HCT116 (cell line): ENCODE measurements around the gene CCDC57. TPM values are rescaled to one million over a fixed set of nuclear protein-coding genes. Genes with fewer than 3 reads are reported as not detected.

Source experiments
- ATAC-seq: fragments of 200-7000 bp; cut with Tn5 transposase; 2 replicates; pipeline ENCODE4 v1.9.1; 2020; ENCODE audit warnings: mild to moderate bottlenecking, moderate library complexity
- BruUV-seq: library from RNA; stranded (reverse); fragments of 400-500 nt; replicated peaks from 2 replicates; lab custom pipeline; 2021; lab: Mats Ljungman, UMichigan
- CTCF ChIA-PET: fragments of 300-600 bp; sonication (Branson Sonifier 250); formaldehyde crosslinking; loops from one replicate; lab custom pipeline; 2021; ENCODE audit warnings: antibody characterized with exemption; lab: Charles Lee
- POLR2A ChIA-PET: fragments of 300-600, 350-600 bp; sonication (Branson Sonifier 250); formaldehyde crosslinking; loops from one replicate; lab custom pipeline; 2021; ENCODE audit warnings: antibody characterized with exemption; lab: Charles Lee
- RAD21 ChIA-PET, 2 experiments: fragments of 300-600 bp; sonication (Branson Sonifier 250); formaldehyde crosslinking; loops; one replicate each; lab custom pipeline; 2023; ENCODE audit warnings: low total read pairs in 2 of 2; ENCODE audit not compliant: uncharacterized antibody in 2 of 2, unreplicated experiment in 2 of 2, low non-redundant PET in 1 of 2; lab: Charles Lee
- DNase-seq: peaks from one replicate; pipeline ENCODE4 v3.0.0-alpha.2; 2010; ENCODE audit warnings: low read depth, low spot score
- H2AFZ ChIP-seq: fragments of 200-600 bp; shearing (Covaris generic), sonication (generic); 2 replicates; pipeline ENCODE4 v1.6.1; 2017; ENCODE audit warnings: low read depth, mixed run types, mixed read lengths, antibody characterized with exemption, low read length; ENCODE audit not compliant: poor library complexity, severe bottlenecking
- H3K27ac ChIP-seq: 2 replicates; pipeline ENCODE4 v1.5.1; 2012; ENCODE audit warnings: low read depth, low read length
- H3K27me3 ChIP-seq: fragments of 200-600 bp; sonication (generic); 2 replicates; pipeline ENCODE4 v1.6.1; 2016; ENCODE audit warnings: mixed run types, low read length, mixed read lengths; ENCODE audit not compliant: insufficient read depth
- H3K36me3 ChIP-seq, 2 experiments: fragments of 200-500 bp in 1 of 2; fragments of 200-600 bp in 1 of 2; sonication (Bioruptor generic) in 1 of 2; sonication (generic) in 1 of 2; 2 replicates each; pipeline versions ENCODE4 v1.5.1 to v1.6.1; 2014 to 2016; ENCODE audit warnings: low read length in 2 of 2, inconsistent platforms in 1 of 2, mixed read lengths in 1 of 2, mixed run types in 1 of 2; ENCODE audit not compliant: insufficient read depth in 2 of 2, control insufficient read depth in 1 of 2
- H3K4me1 ChIP-seq, 2 experiments: fragments of 200-600 bp in 1 of 2; sonication (generic) in 1 of 2; 2 replicates each; pipeline versions ENCODE4 v1.5.1 to v1.6.1; 2012 to 2017; ENCODE audit warnings: low read length in 2 of 2, inconsistent platforms in 1 of 2, mild to moderate bottlenecking in 1 of 2, mixed read lengths in 1 of 2, mixed run types in 1 of 2, moderate library complexity in 1 of 2; ENCODE audit not compliant: insufficient read depth in 2 of 2, control insufficient read depth in 1 of 2
- H3K4me2 ChIP-seq: fragments of 200-600 bp; sonication (generic); 2 replicates; pipeline ENCODE4 v1.6.1; 2017; ENCODE audit warnings: mixed run types, low read length, mixed read lengths
- H3K4me3 ChIP-seq, 2 experiments: fragments of 200-600 bp in 1 of 2; sonication (generic) in 1 of 2; replicated peaks in 1 of 2; 2 replicates each; pipeline ENCODE4 v1.5.1; 2011 to 2016; ENCODE audit warnings: low read length in 2 of 2, control low read depth in 1 of 2, low read depth in 1 of 2, mild to moderate bottlenecking in 1 of 2, mixed read lengths in 1 of 2, mixed run types in 1 of 2
- H3K79me2 ChIP-seq: fragments of 200-600 bp; sonication (generic); 2 replicates; pipeline ENCODE4 v1.6.1; 2017; ENCODE audit warnings: mild to moderate bottlenecking, mixed run types, low read length, moderate library complexity, mixed read lengths; ENCODE audit not compliant: insufficient read depth
- H3K9ac ChIP-seq: fragments of 200-600 bp; sonication (generic); 2 replicates; pipeline ENCODE4 v1.6.1; 2016; ENCODE audit warnings: low read length, mixed read lengths
- H3K9me2 ChIP-seq: fragments of 200-600 bp; sonication (generic), shearing (Covaris generic); 2 replicates; pipeline ENCODE4 v1.6.1; 2017; ENCODE audit warnings: mixed run types, mild to moderate bottlenecking, moderate library complexity; ENCODE audit not compliant: insufficient read depth
- H3K9me3 ChIP-seq, 2 experiments: fragments of 200-500 bp in 1 of 2; fragments of 200-600 bp in 1 of 2; sonication (Bioruptor generic) in 1 of 2; sonication (generic) in 1 of 2; 2 replicates each; pipeline ENCODE4 v1.6.1; 2014 to 2017; ENCODE audit warnings: low read length in 2 of 2, mixed read lengths in 2 of 2, inconsistent platforms in 1 of 2, low read depth in 1 of 2, mild to moderate bottlenecking in 1 of 2, mixed run types in 1 of 2, moderate library complexity in 1 of 2; ENCODE audit not compliant: control insufficient read depth in 1 of 2, insufficient read depth in 1 of 2
- H4K20me1 ChIP-seq: fragments of 200-600 bp; sonication (generic), shearing (Covaris generic); 2 replicates; pipeline ENCODE4 v1.6.1; 2017; ENCODE audit warnings: mixed run types, mild to moderate bottlenecking, moderate library complexity; ENCODE audit not compliant: insufficient read depth
- CEBPB ChIP-seq: IDR thresholded peaks from 2 replicates; pipeline ENCODE4 v1.6.1; 2012; ENCODE audit warnings: low read depth
- CTCF ChIP-seq, 3 experiments: fragments of 200-600 bp in 1 of 3; sonication (generic) in 1 of 3; IDR thresholded peaks in 2 of 3; conservative IDR thresholded peaks in 1 of 3; 2 replicates each; pipeline ENCODE4 v1.5.1; 2012 to 2017; ENCODE audit warnings: low read depth in 2 of 3, low read length in 2 of 3, antibody characterized with exemption in 1 of 3, borderline replicate concordance in 1 of 3, control low read depth in 1 of 3, mild to moderate bottlenecking in 1 of 3, mixed read lengths in 1 of 3, mixed run types in 1 of 3, moderate library complexity in 1 of 3; ENCODE audit not compliant: insufficient read depth in 1 of 3
- EGR1 ChIP-seq: IDR thresholded peaks from 2 replicates; pipeline ENCODE4 v1.6.1; 2012; ENCODE audit warnings: low read depth
- EZH2phosphoT487 ChIP-seq: fragments of 200-600 bp; IDR thresholded peaks from 2 replicates; pipeline ENCODE4 v1.6.1; 2018; ENCODE audit warnings: antibody characterized with exemption, borderline replicate concordance
- POLR2A ChIP-seq: IDR thresholded peaks from 2 replicates; pipeline ENCODE4 v1.7.0; 2011; ENCODE audit warnings: borderline replicate concordance; ENCODE audit not compliant: insufficient read depth, insufficient read length; ENCODE audit errors: extremely low read depth
- YY1 ChIP-seq: IDR thresholded peaks from 2 replicates; pipeline ENCODE4 v1.6.1; 2011; ENCODE audit warnings: low read length, low read depth, moderate library complexity, mild to moderate bottlenecking; ENCODE audit not compliant: insufficient replicate concordance; ENCODE audit errors: extremely low read depth
- ZNF274 ChIP-seq: fragments of 200-500 bp; sonication (Bioruptor generic); IDR thresholded peaks from 2 replicates; pipeline ENCODE4 v1.6.1; 2014; ENCODE audit warnings: mild to moderate bottlenecking, low read depth, low read length, inconsistent platforms
- intact Hi-C: fragments of 100-400 bp; cut with micrococcal nuclease; formaldehyde crosslinking; loops from 2 replicates; pipeline ENCODE4 v1.10.0; 2022
- total RNA-seq: library from RNA; stranded (reverse); gene quantifications from one replicate; pipeline ENCODE4 v1.2.1, GENCODE V29; 2021; ENCODE audit not compliant: unreplicated experiment
- TF ChIP-seq, protein P1 (sequence below): IDR thresholded peaks from 2 replicates; pipeline ENCODE4 v1.6.1; 2012; ENCODE audit warnings: low read depth
- TF ChIP-seq, protein P2 (sequence below): IDR thresholded peaks from 2 replicates; pipeline ENCODE4 v1.6.1; 2011; ENCODE audit warnings: mild to moderate bottlenecking, low read length, moderate library complexity; ENCODE audit not compliant: insufficient replicate concordance; ENCODE audit errors: extremely low read depth

The CCDC57 gene
- total RNA-seq, 1 experiment from 2014 or later: 143 TPM

- no peaks in the 10 kb centered on the region for H3K9me2 ChIP-seq
- no peak overlapping the region for H3K9ac ChIP-seq
- TF ChIP-seq, protein P1, sequence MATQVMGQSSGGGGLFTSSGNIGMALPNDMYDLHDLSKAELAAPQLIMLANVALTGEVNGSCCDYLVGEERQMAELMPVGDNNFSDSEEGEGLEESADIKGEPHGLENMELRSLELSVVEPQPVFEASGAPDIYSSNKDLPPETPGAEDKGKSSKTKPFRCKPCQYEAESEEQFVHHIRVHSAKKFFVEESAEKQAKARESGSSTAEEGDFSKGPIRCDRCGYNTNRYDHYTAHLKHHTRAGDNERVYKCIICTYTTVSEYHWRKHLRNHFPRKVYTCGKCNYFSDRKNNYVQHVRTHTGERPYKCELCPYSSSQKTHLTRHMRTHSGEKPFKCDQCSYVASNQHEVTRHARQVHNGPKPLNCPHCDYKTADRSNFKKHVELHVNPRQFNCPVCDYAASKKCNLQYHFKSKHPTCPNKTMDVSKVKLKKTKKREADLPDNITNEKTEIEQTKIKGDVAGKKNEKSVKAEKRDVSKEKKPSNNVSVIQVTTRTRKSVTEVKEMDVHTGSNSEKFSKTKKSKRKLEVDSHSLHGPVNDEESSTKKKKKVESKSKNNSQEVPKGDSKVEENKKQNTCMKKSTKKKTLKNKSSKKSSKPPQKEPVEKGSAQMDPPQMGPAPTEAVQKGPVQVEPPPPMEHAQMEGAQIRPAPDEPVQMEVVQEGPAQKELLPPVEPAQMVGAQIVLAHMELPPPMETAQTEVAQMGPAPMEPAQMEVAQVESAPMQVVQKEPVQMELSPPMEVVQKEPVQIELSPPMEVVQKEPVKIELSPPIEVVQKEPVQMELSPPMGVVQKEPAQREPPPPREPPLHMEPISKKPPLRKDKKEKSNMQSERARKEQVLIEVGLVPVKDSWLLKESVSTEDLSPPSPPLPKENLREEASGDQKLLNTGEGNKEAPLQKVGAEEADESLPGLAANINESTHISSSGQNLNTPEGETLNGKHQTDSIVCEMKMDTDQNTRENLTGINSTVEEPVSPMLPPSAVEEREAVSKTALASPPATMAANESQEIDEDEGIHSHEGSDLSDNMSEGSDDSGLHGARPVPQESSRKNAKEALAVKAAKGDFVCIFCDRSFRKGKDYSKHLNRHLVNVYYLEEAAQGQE: no peak
- TF ChIP-seq EGR1 (no peak), ZNF274 (no peak), EZH2phosphoT487 (no peak), POLR2A (no peak), CTCF (IDR thresholded peaks at IDR 0.05 in 2 of 3, conservative IDR thresholded peaks at IDR 0.05 in 1 of 3; ENCODE audit: borderline replicate concordance in 1 of 3, insufficient read depth in 1 of 3, low read depth in 2 of 3, low read length in 2 of 3) (no peak), CEBPB (no peak), YY1 (no peak)
- TF ChIP-seq, protein P2, sequence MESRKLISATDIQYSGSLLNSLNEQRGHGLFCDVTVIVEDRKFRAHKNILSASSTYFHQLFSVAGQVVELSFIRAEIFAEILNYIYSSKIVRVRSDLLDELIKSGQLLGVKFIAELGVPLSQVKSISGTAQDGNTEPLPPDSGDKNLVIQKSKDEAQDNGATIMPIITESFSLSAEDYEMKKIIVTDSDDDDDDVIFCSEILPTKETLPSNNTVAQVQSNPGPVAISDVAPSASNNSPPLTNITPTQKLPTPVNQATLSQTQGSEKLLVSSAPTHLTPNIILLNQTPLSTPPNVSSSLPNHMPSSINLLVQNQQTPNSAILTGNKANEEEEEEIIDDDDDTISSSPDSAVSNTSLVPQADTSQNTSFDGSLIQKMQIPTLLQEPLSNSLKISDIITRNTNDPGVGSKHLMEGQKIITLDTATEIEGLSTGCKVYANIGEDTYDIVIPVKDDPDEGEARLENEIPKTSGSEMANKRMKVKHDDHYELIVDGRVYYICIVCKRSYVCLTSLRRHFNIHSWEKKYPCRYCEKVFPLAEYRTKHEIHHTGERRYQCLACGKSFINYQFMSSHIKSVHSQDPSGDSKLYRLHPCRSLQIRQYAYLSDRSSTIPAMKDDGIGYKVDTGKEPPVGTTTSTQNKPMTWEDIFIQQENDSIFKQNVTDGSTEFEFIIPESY: no peak
- ATAC-seq (no peak), DNase-seq (no peak)
- intact Hi-C loops: no loop called here
- no peaks in the 10 kb centered on the region for H3K79me2 ChIP-seq
- no peak overlapping the region for H3K4me3 ChIP-seq
- no peak overlapping the region for H3K27ac ChIP-seq
- H4K20me1 ChIP-seq: no peaks in the 10 kb centered on the region
- H3K9me3 ChIP-seq: no peaks in the 10 kb centered on the region
- H2AFZ ChIP-seq: no peak overlapping the region
- H3K36me3 ChIP-seq: peaks cover 7 to 36% of the 10 kb centered on the region in 2 experiments; a peak in 3 of 4 replicates
- RAD21 ChIA-PET: no interaction called here
- BruUV-seq: no TSS peak
- CTCF ChIA-PET: no interaction called here
- peaks cover 13 to 17% of the 10 kb centered on the region in 2 experiments for H3K4me1 ChIP-seq
- H3K27me3 ChIP-seq: no peaks in the 10 kb centered on the region
- POLR2A ChIA-PET: no interaction called here
- H3K4me2 ChIP-seq: no peak overlapping the region
These were observed 53.8 kb downstream of the CCDC57 start for GRCh38 chr17:82158825-82159224.
